Amniotic stem cell (primary cell): Measurements from ENCODE around the gene LCN9.

Experiments used
- DNase-seq: peaks from one replicate; lab custom pipeline; 2025; lab: John Stamatoyannopoulos, UW

LCN9 gene

GRCh38 chr9:135698767-135699166 is 35.7 kb downstream of the LCN9 start:
- DNase-seq, result no peak

- no peak for DNase-seq
These were observed 36.3 kb downstream of the LCN9 start, which contains the start of gene SOHLH1 for GRCh38 chr9:135699440-135699839. Gene SOHLH1 (minus strand): TSS chr9:135699481. CDS start chr9:135699467, 14 bp downstream.

- DNase-seq, result no peak
These were observed 37.4 kb downstream of the LCN9 start for GRCh38 chr9:135700525-135700924.

GRCh38 chr9:135701067-135701958 is 38.2 kb downstream of the LCN9 start:
- DNase-seq, result no peak

GRCh38 chr9:135701959-135702721 is 39.0 kb downstream of the LCN9 start, which contains the start of gene KCNT1:
Gene KCNT1 (plus strand): TSS chr9:135702185. CDS start chr9:135702259, 74 bp downstream.
- DNase-seq, result peak; percentile 3

- no peak for DNase-seq
These were observed 40.6 kb downstream of the LCN9 start for GRCh38 chr9:135703726-135704125.

GRCh38 chr9:135704483-135704882 is 41.4 kb downstream of the LCN9 start:
- no peak for DNase-seq

- no peak for DNase-seq
These were observed 42.3 kb downstream of the LCN9 start for GRCh38 chr9:135705376-135705775.

GRCh38 chr9:135706288-135706687 is 43.2 kb downstream of the LCN9 start:
- no peak for DNase-seq

- no peak for DNase-seq
These were observed 44.4 kb downstream of the LCN9 start for GRCh38 chr9:135707252-135708138.

- DNase-seq, result no peak
These were observed 45.1 kb downstream of the LCN9 start for GRCh38 chr9:135708164-135708563.

GRCh38 chr9:135711391-135711790 is 48.3 kb downstream of the LCN9 start:
- no peak for DNase-seq

GRCh38 chr9:135711881-135712280 is 48.8 kb downstream of the LCN9 start:
- no peak for DNase-seq

GRCh38 chr9:135712613-135713295 is 49.6 kb downstream of the LCN9 start:
- DNase-seq, result no peak

- DNase-seq, result no peak
These were observed 51.3 kb downstream of the LCN9 start for GRCh38 chr9:135714242-135715055.

GRCh38 chr9:135715056-135715595 is 52.0 kb downstream of the LCN9 start:
- no peak for DNase-seq

GRCh38 chr9:135716045-135716444 is 52.9 kb downstream of the LCN9 start:
- no peak for DNase-seq
